MM.1S (cell line): ENCODE data around the gene RPS18.

Source experiments
- EZH2 ChIP-seq: fragments of 300-600 bp; sonication (generic); optimal IDR thresholded peaks from 2 replicates; pipeline ENCODE3; 2017; ENCODE audit warnings: low read depth, mild to moderate bottlenecking, antibody characterized with exemption, low read length, mixed read lengths
- EZH2phosphoT487 ChIP-seq: fragments of 300-600 bp; sonication (generic); IDR thresholded peaks from 2 replicates; pipeline ENCODE4 v1.6.1; 2018; ENCODE audit warnings: antibody characterized with exemption, low read length
- TF ChIP-seq, protein P1 (sequence below): fragments of 300-600 bp; sonication (generic); IDR thresholded peaks from 2 replicates; pipeline ENCODE4 v1.5.1; 2016; ENCODE audit warnings: antibody characterized with exemption, low read length, mixed read lengths

DNA sequence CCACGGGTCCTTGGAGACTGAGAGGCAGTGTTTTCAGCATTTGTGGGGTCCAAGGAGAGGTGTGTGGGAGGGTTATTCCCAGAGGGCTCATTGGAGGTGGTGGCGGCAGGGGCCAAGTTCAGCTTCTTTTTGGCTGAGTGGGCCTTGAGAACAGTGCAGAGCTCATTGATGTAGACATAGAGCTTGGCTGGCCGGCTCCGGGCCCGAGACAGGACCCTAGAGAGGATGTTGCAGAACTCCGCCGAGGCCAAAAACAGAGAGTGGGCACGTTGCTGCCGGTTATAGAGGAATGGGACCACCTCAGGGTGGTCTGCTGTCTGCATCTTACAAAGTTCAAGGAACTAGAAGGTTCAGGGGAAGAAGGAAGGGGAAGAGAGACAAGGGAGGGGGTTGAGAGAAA lies 49.4 kb downstream of the RPS18 start:
- TF ChIP-seq, protein P1, sequence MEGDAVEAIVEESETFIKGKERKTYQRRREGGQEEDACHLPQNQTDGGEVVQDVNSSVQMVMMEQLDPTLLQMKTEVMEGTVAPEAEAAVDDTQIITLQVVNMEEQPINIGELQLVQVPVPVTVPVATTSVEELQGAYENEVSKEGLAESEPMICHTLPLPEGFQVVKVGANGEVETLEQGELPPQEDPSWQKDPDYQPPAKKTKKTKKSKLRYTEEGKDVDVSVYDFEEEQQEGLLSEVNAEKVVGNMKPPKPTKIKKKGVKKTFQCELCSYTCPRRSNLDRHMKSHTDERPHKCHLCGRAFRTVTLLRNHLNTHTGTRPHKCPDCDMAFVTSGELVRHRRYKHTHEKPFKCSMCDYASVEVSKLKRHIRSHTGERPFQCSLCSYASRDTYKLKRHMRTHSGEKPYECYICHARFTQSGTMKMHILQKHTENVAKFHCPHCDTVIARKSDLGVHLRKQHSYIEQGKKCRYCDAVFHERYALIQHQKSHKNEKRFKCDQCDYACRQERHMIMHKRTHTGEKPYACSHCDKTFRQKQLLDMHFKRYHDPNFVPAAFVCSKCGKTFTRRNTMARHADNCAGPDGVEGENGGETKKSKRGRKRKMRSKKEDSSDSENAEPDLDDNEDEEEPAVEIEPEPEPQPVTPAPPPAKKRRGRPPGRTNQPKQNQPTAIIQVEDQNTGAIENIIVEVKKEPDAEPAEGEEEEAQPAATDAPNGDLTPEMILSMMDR: no peak
- TF ChIP-seq EZH2 (no peak), EZH2phosphoT487 (no peak)
